ENCODE results near the gene GALNT9. TPM values are rescaled to one million over a fixed set of nuclear protein-coding genes. Genes with fewer than 3 reads are reported as not detected.
"Not testable (repeated sequence)": the region's sequence is repeated elsewhere in the genome, so short reads cannot be mapped to it uniquely, and the experiment has no call there.

The GALNT9 gene
- total RNA-seq, 1 donor from 2014 or later = not detected

DNA sequence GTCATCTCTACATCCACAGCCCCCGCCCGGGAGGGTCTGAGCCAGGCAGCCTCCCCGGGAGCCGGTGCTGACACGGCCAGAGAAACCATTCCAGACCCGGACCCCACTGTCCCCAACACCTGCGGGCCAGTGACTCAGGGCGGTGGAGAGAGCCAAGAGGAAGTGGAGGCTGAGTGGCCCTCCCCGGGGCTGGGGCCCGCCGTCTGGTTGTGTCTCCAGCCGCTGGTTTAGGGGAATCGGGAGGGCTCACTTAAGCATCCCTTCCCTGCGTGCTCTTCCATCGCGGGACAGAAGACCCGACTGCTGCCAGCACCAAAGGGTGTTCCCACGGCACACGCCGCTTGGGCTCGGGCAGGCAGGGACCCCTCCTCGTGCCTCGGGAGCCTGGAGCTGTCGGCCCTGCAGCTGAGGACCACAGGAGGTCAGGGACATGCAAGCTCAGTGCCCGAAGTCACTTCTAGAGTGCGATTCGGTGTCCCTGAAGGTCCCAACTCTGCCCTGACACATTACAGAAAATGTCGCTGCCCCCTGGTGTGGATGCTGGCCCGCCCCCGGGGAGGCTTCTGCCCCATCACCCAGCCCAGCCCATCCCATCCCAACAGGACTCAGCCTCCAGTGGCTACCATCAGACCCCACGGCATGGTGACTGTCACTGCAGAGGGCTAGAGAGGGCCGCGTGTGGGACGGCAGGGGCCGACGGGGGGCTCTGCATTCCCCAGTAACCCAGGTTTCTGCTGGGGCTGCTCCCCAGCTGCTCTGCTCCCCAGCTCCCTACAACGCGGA lies 50.8 kb downstream of the GALNT9 start:
- ATAC-seq = no peak

DNA sequence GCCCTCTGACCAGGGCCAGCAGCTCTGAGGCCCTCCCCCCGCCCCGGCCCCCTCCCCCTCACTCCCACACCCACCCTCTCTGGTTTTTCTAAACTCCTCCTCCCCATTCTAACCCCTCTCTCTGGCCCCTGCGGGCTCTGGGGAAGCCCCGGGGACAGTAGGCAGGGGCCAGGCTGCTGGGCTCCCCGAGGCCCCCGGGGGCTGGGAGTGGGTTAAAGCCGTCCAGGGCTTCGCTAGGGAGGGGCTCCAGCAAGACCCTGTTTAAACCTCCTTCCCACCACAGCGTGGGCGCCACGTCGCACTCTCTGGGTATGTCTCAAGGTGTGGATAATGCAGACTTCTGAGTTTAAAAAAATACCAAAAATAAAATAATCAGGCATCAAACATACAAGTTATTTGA lies 51.4 kb downstream of the GALNT9 start:
- ATAC-seq = no peak

DNA sequence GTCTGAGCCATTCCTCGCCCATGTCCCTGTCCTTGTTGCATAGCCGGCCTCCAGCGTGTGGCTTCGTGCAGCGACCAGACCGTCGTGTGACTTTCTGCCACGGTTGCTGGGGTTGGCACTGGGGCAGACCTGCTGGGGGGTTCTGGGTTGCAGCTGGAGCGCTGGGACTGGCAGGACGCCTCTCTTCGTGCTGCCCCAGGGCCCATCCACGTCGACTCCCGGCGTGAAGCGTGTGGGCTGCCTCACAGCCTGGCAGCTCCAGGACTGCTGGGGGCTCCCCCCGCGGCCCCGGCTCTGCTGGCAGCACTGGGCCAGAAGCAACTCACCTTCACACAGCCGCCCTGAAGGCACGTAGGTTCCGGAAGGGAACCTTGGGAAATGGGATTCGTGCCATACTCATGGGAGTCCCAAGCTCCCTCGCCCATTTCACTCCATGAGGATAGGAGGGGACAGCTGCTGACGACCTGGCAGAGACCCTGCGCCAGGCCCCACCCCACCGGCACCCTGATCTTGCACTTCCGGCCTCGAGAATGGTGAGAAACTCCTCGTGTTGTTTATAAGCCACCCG lies 51.9 kb downstream of the GALNT9 start:
- no peak for ATAC-seq

DNA sequence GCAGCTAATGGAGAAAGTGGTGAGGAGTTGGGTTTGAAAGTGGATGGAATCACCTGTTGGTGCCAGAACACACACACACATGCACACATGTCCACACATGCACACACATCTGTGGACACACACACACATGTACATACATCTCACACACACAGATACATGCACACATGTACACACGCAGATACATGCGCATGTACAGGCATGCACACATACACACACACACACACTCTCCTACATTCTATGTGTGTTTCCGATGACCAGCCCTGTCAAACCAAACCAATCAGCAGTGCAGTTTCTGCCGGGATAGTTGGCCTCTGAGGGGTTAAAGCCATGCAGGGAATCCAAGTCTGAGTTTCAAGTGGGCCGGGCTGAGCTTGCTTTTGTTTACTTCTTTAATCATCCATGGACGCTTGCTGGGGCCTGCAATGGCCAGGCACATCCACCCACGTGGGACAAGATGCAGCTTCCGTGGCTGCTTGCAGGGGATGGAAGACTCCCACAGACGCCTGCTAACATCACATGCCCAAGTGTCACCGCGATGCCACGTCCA lies 52.5 kb downstream of the GALNT9 start:
- no peak for ATAC-seq

DNA sequence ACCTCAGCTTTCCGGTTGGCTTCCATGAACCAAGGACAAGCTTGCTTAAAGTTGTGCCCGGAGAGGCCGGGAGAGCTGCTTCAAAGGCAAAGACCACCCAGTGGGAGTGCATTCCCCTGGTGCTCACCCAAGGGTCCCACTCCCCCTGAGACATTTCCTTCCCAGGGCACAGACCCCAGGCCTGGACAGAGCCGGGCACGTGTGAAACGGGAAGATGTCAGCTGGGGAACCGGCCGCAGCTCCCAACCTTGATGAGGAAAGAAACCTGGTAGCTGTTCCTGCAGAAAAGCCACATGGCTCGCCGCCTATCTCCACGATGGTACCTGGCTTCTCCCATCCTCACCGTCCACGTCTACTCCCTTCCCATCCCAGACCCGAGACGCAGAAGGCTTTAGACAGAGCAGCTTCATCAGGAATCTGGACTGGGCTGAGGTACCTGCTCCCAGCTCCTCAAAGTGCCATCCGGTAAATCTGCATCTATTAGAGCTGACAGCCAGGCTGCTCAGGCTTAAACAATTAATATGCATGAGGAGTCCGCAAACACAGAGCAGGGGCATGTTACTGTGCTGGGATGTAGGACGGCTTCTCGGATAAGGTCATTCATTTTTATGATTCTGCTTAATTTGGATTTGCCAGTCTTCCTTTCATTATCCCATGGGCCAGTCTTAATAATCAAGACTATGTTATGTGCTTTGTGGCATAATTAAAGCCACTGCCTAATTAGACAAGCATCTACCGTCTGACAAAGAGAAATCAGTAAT lies 53.1 kb downstream of the GALNT9 start:
- no peak for ATAC-seq

DNA sequence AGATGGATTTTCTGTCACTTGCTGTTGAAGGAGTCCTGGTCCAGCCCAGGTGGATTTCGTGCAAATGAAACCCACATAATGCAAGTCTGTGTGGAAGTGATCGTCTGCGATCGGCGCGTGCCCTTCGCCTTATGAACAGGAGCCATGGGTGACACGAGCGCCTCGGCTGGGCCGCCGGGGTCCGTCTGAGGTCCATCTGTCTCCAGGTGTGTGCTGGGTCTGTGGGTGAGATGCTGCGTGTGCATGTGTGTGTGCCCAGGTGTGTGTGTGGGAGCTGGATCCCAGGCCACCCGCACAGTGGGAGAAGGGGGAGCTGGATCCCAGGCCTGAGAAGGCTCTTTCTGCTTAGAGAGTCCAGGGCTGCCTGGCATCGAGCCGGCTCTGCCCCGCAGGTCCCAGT lies 53.8 kb downstream of the GALNT9 start:
- ATAC-seq = no peak

DNA sequence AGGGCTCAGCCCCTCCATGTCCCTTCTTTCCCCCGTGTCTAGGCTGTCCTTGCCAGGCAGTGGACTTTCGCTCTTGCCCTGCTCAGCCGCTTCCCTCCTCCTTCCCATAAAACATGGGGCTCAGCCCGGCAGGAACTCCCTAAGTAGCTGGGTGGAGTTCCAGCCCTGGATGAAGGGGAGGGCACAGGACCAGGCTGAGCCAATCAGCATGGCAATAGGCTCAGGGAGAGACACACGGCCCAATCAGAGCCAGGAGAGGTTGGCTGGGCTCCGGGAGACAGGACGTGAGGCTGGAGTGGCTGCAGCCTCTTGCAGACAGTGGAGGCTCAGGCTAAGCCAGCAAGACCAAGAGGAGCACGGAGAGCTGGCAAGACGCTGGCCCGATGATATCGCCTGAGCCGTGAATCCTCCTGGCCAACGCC lies 54.3 kb downstream of the GALNT9 start:
- ATAC-seq = peak; percentile 56

DNA sequence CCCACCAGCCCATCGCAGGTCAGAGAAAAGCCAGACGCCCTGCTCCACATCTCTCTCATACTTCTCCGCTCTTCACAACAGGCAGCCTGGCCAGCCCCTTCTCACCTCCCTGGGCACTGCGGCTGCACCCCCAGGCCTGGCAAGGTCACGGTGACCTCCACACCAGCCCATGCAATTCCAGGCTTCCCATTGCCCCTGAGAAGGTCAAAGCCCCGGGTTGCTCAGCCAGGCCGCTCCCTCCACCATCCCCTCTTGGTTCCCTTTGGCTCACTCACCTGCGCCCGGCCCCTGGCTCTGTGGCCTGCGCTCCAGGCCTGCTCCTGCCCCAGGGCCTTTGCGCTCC lies 55.4 kb downstream of the GALNT9 start:
- ATAC-seq = no peak

DNA sequence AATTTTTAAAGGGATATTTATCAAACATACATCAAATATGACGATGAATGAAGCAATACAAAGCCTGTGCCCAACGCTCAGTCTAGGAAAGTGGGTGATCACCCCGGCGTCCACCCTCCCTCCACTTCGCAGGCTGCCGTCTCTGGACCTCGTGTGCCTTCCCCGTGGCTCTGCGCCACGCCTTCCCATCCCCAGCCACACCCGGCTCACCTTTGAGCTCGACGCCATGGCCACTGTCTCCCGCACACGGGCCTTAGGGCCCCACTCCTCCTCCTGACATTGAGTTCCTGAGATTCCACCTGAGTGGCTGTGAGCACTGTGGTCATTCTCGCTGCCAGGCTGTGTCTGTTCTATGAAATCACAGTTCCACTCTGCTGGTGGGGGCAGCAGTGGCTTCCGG lies 56.7 kb downstream of the GALNT9 start:
- ATAC-seq = no peak

DNA sequence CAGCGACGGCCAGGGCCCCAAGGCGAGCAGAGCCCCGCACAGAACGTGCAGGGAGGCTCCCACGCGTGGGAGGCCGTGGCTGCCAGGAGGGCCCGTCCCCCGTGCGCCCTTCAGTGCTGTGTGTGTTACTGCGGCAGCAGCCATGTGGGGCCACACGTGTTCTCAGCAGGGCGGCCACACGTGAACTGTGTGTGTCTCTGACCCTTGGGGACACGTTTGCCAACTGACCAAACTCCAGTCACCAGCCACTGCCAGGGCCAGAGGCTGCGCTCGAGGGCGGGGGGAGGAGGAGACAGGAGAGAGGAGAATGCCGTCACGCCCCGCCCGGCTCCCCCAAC lies 57.7 kb downstream of the GALNT9 start:
- no peak for ATAC-seq

DNA sequence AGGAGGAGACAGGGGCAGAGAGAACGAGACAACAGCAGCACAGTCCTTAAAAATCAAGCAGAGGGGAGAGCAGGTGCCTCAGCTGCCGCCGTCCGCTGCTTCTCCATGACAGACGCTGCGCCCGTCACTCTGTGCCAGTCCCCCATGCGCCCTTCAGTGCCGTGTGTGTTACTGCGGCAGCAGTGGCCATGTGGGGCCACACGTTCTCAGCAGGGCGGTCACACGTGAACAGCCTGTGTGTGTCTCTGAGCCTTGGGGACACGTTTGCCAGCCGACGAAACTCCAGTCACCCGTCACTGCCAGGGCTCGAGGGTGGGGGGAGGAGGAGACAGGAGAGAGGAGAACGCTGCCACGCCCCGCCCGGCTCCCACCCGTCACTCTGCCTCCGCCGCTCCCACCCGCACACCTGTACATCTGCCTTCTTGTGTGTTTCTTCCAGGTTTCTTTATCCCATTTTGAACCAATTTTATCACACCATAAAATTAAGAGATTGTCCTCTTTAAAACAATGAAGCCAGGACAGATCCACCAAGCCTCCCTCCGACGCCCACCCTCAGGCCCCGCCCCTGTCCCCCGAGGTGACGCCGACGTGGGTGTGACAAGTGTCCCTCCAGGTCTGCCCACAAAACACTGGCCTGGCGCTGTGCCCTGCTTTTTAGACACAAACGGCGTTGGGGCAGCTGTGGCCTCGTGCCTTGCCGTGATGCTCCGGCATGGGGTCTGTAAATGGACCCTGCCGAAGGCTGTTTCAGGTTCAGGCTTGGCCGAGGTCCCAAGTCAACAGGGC lies 58.2 kb downstream of the GALNT9 start:
- no peak for ATAC-seq

DNA sequence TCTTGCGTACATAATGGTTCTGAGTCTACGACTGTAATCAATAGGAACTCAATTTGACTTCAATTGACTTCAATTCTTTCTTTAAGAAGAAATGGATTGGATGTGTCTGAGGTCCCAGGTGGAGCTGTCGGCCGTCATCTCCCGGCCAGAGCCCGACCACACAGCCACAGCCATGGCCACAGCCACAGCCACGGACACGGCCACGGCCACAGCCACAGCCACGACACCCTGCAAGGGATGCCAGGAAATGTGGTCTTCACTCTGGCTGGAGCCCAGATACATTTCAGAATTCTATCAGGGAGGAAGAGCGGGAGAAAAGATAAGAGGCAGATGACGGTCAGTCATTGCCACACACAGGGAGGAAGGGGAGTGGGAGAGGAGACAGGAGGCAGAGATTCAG lies 58.9 kb downstream of the GALNT9 start:
- no peak for ATAC-seq

DNA sequence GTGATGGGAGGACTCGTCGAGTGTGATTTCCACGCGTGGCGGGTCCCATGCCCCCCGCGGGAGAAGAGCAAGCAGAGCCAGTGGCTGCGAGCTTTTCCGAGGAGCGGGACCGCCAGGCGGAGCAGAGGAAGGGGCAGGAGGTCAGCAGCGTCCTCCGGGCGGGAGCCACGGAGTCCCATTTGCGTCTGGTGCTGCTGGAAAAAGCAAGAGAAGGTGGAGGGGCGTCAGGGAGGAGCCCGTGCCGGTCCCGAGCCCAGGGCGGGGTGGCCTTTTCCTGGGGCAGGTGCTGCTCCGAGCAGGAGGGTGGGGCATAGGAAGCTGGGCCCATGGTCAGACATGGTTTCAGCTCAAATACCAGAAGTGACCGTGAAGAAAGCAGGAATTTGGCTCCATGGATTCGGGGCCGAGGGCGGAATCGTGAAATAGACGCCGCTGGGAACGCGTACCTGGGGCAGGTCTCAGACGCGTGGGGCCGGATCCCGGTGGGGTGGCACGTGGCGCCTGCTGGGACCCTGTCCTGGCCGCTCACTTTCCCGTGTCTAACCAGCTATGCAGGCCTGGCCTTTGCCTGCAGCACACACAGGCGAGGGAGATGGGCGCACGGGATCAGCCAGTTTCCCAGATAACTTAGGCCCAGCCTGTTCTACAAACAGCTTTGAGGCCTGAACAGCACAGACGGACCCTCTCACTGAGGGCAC lies 60.0 kb downstream of the GALNT9 start:
- no peak for ATAC-seq

DNA sequence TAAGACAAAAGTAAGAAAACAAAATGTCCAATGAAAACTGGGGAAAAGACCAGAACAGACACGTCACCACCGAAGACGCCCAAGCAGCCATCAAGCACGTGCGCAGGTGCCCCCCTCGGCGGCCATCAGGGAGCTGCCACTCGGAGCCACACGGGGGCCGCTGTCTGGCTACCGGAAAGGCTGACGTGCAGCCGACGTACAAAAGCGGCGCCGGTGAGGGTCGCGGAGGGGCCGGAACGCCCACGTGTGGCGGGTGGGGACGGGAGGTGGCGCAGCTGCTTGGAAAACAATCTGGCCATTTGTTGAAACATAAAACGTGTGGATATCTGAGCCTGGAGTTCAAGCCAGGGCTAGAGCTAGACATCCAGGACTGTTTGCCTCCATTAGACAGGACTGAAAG lies 60.7 kb downstream of the GALNT9 start:
- no peak for ATAC-seq

DNA sequence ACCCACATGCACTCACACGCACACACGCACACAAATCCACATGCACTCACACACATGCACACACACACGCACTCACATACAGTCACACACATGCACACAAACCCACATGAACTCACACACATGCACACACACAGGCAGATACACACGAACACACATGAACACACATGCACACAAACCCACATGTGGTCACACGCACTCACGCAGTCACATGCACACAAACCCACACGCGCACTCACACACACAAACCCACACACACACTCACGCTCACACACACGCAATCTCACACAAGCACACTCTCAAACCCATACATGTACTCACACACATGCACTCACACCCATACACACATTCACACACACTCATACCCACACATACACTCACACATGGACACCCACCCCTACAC lies 61.5 kb downstream of the GALNT9 start:
- ATAC-seq = no peak

DNA sequence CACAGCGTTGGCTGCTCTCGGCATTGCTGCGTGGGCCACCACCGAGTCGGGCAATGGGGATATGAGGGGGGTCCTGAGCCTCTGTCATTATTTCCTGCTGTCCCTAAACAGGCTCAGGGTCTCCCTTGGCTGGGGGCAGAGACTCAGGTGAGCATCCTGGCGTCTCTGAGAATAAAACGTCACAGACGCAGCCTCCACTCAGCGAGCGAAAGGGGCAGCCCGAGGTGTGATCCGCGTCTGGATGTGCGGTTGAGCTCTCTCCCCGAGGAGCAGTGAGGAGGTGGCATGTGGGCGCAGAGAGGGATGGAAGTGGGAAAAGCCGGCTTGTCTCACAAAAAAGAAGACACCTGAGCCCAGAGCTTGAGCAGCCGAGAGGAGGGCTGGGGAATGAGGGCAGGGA lies 62.6 kb downstream of the GALNT9 start:
- no peak for ATAC-seq

DNA sequence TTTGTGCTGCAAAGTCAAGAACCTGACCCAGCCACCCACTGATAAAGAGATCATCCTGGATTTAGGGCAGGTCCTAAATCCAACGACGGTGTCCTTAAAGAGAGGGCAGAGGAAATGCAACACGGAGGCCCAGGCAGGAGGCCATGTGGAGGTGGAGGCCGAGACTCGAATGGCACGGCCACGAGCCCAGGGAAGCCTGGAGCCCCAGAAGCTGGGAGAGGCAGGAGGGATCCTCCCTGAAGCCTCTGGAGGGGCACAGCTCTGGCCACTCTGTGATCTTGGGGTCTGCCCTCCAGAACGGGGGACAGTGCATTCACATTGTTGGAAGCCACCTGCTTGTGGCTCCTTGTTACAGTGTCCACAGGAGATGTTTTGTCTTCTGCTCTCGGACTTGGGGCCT lies 63.0 kb downstream of the GALNT9 start:
- no peak for ATAC-seq

DNA sequence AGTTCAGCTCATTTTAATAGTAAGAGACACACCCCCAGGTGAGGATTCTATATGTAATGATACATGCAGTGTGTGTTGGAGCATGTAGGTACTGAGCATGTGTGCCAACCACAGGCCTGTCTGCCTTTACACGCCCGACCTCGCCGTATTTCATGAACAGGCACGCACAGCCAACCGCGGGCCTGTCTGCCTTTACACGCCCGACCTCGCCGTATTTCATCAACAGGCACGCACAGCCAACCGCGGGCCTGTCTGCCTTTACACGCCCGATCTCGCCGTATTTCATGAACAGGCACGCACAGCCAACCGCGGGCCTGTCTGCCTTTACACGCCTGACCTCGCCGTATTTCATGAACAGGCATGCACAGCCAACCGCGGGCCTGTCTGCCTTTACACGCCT lies 63.6 kb downstream of the GALNT9 start:
- ATAC-seq = not testable (repeated sequence)

DNA sequence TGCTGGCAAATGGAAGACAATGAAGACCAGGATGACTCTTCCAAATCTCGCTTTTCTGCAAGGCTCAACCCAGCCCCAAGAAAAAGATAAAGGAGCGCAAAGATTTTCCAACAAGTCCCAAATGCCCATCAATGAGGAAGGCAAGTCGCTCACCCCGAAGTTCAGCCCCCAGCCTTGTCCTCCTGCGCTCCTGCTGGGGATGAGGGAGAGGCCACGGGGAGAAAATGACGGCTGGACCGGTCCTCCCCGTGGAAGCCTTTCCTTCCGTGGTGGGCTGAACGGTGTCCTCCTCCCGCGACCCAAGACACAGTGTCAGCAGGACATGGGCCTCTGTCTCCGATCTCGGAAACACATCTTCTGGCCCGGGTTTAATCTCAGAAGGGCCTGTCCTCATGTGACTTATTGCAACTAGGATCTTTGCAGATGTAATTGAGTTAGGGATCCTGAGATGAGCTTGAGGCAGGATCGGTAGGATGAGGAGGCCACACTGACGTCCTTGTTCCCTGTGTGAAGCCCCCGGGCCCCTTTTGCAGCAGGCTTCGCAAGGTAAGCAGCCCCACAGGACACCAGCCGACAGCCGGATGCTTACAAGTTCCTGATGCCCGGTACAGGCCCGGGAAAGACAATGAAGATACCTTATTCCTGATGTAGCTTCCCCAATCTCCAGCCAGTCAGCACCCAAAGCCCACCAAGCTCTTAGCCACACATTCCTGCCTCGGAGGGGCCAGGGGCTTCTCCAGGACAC lies 64.2 kb downstream of the GALNT9 start:
- ATAC-seq = no peak

DNA sequence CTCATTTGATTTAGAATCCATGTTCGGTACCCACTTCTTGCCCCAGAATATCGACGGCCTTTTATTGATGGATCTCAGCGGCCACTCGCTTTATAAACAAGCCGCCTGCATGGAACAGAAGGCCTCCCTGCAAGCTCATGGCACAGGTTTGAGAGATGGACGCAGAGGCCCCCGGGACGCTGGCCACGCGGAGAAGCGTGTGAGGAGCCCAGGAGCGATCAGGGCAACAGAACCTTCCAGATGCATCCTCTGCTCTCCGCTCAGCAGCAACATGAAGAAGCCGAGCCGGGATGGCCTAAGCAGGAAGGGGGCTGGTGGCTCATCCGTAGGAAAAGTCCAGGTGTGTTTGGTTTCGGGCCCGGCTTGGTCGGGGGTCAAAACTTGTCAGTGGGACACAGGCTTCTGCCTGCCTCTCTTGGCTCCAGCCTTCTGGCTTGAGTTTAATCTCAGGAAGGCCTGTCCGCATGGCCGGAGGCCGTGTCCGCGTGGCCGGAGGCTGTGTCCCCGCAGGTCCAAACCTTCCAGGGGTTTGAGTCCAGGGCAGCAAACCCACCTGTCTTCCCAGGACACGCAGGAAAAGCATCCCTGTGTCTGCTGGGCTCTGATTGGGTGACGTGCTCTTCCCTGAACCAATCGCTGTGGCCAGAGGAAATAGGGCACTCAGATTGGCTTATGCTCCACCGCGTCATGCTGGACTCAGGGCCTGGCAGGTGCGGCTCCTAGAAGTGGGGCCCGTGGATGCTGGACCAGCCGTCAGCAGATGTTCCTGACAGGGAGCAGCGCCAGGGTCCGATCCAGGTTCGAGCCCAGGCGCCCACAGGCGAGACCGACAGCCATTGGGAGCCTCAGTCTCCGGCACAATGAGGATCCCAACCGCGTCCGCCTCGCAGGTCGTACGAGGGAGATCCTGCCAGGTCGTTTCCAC lies 65.0 kb downstream of the GALNT9 start:
- no peak for ATAC-seq

Measured in esophagus mucosa (tissue), 1 donor.